DMS79 treated with DMSO at 0.1 percent for 48 hours (cell line): ENCODE measurements around the gene USP36.
"Not testable (repeated sequence)": the region's sequence is repeated elsewhere in the genome, so short reads cannot be mapped to it uniquely, and the experiment has no call there.

Experiments used
- DNase-seq: peaks from one replicate; lab custom pipeline; 2025; lab: John Stamatoyannopoulos, UW

USP36 gene

DNA sequence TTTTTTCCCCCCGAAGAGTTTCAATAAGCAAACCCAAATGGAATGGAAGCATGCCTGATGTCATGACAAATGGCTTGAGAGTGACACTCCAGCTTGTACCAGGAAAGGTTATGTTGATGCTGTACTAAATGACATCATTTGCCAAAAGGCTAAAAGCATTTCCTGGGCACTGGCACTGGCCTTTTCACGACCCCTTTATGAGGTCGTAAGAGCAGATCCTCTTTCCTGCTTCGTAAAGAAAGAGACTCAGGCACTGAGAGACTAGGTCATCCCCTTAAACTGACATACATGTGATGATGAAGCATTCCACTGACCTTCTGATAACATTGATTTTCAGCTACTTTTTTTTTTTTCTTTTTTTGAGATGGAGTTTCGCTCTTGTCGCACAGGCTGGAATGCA, 31.9 kb upstream of the USP36 start:
- no peak for DNase-seq

DNA sequence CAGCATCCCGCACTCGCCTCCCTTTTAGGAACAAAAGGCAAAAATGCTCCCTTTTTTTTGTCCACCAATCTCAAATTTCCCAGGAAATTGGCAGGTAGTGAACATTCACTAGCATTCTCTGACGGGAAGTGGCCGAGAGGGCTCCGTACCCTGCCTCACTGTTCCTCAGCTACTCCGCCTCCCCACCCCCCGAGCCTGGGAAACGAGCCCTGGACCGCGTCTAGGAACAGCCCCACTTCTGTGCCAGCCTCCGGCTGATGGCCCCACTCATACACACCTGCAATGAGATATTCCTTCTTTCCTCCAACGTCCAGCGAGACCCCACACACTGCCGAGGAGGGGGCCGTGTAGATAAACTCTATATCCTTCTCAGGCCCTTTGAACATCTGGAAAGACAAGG, 30.0 kb upstream of the USP36 start:
- no peak for DNase-seq

DNA sequence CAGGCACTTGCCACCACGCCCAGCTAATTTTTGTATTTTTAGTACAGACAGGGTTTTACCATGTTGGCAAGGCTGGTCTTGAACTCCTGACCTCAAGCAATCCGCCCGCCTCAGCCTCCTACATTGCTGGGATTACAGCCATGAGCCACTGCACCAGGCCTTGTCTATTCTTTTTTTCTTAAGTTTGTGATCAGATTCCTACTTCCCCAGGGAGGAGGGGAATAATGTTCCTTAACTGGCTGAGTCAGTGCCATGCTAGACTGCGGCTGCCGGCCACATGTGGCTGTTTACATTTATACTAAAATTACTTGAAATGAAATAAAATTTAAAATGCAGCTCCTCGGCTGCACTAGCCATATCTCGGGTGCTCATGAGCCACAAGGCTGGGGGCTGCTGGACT, 27.8 kb upstream of the USP36 start:
- no peak for DNase-seq

DNA sequence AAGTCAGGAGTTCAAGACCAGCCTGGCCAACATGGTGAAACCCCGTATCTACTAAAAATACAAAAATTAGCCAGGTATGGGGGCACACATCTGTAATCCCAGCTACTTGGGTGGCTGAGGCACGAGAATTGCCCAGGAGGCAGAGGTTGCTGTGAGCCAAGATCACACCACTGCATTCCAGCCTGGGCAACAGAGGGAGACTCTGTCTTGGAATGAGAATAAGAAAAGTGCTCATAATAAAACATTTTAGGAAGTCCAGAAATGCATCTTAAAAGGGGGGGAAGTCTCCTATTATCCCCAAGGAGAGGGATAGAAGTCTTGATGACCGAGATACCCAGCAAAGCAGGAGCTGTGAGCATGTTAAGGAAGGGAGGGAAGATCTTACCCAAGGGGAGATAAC, 26.4 kb upstream of the USP36 start:
- DNase-seq, result not testable (repeated sequence)

DNA sequence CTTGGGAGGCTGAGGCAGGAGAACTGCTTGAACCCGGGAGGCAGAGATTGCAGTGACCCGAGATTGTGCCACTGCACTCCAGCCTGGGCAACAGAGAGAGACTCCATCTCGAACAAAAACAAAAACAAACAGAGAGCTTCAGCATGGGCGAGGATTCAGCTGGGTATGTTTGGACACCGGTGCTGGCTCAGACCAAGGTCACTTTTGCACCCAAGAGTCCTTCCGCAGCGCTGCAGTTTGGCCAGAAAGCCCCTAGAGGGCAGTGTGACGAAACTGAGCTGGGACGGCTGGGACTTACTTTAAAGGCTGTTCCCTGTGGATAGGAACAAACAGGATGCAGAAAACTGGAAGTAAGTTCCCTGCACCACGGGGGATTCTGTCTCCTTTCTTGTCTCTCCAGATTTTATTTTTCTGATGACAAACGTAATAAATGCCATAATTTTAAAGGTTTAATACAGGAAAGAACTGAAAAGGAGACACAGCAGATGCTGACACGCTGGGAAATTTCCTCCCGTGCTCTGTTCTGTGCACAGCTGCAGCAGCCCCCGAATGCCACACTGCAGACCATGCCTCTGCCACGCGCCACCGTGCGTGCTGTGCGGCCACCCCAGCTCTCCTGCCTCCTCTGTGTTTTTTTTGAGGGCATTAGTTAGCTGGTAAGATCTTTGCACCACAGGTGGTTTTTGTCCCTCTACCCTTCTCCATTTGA, 25.2 kb upstream of the USP36 start:
- DNase-seq, result no peak

DNA sequence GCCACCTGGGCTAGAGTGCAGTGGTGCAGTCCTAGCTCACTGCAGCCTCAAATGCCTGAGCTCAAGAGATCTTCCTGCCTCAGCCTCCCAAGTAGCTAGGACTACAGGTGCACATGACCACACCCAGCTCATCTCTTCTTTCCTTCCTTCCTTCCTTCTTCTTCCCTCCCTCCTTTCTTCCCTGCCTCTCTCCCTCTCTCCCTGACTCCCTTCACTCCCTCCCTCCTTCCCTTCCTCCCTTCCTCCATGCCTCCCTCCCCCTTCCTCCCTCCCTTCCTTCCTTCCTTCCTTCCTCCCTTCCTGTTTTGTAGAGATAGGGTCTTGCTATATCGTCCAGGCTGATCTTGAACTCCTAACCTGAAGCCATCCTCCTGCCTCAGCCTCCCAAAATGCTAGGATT, 23.5 kb upstream of the USP36 start:
- no peak for DNase-seq

DNA sequence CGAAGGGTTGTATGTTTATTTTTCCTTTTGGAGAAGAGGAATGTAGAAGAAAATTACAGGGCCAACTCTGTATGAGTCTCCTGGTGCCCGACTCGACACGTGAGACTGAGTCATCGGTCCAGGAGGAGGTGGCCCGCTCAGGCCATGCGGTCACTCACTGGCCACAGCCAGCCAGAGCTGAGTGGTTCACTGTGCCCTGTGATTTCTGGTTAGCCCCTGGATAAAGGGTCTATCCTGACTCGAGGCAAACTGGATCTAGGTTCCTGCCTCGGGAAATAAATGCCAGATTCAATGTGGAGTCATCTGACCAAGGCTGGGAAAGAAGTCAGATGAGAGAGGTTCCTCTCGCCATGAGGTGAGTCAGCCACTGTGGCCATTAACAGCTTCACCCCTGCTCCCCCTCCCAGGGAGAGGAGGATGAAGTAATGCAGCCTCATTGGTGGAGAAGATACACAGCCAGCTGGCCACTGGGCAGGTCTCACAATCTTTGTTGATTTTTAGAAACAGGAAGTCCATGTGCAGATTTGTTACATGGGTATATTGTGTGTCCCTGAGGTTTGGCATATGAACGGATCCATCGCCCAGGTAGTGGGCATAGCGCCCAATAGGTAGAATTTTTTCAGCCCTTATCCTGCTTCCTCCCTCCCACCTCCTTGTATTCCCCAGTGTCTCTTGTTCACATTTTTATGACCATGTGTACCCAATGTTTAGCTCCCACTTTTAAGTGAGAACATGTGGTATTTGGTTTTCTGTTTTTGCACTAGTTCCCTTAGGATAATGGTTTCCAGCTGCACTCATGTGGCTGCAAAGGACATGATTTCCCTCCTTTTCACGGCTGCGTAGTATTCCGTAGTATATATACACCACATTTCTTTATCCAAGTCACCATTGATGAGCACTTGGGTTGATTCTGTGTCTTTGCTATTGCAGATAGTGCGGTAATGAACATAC, 21.7 kb upstream of the USP36 start:
- no peak for DNase-seq

DNA sequence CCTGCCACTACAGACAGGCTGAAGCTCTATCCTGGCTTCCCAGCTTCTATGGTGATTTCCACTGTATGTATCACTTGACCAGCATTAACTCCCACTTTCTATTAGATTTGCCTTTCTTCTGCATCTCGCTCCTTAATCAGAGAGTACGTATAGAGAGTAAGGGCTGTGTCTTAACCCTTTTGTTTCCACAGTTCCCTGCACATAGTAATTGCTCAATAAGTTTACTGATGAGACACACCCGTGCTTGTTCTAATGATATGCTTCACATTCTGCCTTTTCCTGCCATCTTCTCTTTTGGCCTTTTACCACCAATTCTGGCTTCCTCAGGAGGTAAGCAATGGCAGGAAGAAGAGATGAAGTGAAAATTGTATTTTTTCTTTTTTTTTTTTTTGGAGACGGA, 20.6 kb upstream of the USP36 start:
- no peak for DNase-seq

DNA sequence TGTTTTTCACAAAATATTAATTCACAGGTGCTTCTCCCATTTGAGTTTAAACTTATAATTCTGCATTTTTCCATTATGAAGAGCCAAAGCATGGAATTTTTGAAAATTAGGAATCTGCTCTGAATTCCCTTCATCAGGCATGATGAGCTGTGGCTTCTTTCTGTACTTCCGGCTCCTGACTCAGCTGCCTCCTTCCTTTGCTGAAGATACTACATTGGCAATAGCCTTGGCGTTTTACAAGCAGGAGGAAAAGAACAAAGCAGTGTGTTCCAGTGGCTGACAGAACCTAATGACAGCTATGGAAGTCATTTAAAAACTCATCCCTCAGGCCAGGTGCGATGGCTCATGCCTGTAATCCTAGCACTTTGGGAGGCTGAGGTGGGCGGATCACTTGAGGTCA, 18.4 kb upstream of the USP36 start:
- DNase-seq, result no peak

DNA sequence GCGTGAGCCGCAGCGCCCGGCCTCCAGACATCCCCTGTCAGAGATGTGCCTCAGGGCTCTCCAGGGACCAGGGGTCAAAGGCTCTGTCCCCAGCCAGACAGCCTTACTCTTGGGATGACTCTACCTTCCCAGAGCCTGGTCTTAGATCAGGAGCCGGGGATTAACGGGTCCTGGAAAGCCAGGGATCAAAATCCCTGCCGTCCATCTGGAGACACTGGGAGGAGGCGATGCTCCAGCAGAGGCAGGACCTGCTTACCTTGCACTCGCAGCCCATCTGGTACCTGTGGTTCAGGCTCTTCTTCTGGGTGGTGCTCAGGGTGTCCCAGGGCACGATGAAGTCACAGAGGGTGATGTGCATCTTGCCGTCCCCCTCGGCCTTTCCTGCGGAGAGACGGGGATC, 16.7 kb upstream of the USP36 start:
- DNase-seq, result no peak

DNA sequence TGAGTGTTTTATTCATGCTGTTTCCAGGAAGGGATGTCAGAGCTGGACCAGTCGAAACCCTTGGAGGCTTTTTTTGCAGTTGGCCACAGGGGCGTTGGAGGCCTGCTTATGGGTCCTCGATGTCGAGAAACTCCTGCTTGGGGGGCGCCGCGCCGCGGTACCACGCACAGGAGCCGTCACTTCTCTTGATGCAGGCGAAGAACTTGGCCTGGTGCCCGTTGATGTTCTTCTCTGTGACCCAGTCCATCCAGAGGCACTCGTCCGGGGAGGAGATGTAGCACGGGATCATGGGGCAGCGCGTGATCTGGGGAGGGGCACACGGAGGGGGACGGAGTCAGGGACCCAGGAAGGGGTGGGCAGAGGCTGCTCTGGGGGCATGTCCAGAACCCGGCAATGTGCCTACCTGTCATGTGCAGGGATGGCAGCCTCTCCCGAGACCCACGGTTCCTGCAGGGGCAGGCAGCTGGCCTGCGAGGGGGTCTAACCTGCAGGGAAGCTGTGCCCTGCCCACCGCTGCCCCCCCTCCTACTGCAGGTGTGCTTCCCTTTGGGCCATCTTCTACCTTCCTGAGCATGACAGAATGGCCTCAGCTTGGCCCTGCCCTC, 15.0 kb upstream of the USP36 start:
- DNase-seq, result no peak

DNA sequence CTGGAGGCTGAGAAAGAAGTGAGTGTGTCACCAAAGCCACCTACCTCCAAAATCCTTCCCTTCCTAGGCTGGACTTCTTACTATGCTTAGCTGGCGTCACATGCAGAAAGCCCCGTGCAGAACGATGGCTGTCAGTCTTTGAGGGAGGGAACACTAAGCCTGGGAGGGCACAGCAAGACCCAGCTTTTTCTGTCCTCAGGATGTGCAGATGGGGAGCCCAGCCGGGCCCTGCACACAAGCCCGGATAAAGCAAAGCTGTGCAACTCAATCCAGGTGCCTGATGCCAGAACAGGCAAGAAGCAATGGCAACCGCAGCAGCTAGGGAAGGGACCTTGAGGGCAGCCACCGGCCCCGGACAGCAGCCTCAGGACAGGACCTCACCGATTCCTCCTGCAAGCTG, 13.9 kb upstream of the USP36 start:
- no peak for DNase-seq

DNA sequence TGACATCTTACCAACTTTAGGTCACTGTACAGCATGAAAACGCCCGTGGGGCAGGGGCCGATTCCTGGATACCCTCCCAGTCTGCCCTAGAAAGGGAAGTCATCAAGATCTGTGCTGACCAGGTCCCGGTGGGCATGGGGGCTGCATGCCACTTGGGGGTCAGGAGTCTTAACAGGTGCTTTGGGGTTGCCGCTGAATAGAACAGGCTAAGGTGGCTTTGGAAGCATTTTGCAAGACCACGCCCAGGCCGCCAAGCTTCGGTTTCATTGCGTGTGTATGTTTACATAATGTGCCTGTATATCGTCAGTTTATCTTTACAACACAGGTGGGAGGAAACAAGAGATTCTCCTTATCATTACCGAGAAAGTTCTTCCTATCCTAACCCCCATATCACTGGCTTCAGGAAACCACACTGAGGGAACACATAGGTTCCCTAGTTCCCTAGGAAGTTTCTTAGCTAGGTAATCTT, 13.3 kb upstream of the USP36 start:
- no peak for DNase-seq

DNA sequence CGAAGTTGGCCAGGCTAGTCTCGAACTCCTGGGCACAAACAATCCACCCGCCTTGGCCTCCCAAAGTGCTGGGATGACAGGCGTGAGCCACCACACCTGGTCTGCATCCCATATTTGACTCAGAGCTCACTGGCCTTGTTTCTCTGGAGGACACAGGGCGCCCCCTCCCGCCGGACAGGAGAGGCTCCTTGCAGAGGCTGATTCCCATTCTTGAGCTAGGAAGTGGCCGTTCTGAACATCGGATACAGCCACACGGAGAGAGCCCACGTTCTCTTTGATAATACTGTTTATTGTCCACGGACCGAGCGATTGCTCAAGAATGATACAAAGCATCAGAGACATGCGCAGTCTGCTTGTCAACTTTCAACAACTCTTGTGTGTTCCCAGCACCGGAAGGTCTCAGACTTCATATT, 12.1 kb upstream of the USP36 start:
- DNase-seq, result no peak

DNA sequence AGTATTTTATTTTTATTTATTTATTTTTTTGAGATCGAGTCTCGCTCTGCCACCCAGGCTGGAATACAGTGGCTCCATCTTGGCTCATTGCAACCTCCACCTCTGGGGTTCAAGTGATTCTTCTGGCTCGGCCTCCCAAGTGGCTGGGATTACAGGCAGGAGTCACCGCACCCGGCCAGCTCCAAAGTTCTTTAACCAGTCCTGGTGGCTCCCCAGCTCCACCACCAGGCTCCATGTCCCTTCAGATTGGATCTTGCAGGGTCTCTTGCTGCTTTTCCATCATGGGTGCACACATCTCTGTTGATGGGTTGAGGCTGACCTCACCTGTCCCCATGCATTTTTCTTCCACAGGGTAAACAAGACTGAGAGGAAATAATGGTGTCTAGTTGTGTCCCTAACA, 8.4 kb upstream of the USP36 start:
- DNase-seq, result no peak

DNA sequence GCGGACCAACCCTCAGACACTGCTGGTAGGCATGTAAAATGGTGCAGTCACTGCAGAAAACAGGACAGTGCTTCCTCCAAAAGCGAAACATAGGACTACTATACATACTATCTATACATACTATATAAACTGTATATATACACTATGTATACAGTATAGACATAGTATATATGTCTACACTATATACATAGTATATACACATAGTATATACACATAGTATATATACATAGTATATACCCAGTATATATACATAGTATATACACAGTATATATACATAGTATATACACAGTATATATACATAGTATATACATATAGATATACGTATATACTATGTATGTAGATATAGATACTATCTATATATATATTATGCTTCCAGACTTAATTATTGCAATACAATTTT, 6.4 kb upstream of the USP36 start:
- no peak for DNase-seq

DNA sequence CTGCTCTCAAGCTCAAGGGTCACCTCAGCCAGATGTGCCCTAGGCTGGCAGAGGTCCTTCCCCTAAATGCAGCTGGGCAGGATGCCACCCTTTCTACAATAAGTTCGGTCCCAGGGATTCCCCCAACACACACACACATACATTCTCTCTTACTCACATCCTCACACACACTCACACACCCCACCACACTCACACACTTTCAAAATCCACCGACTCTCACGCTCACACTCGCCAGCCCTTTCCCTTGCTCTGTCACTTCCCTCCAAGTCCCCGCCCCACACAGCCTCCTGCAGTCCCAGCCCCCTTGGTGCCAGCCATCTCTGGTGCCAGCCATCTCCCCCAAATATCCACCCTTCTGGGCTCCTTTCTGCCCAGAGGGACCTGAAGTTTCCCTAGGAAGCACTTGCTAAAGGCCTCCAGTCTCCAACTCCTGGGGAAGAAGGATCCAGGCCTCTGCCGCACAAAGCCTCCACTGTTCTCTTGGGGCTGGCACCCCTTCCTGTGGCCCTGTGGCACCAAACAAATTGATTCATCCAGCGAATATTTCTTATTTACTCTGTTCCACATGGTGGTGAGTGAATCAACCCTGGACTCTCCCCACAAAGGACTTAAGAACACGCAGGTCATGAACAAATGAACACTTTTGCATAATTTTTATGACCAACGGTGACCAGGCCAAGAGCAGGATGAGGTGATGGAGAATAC, 3.8 kb upstream of the USP36 start:
- DNase-seq, result no peak

DNA sequence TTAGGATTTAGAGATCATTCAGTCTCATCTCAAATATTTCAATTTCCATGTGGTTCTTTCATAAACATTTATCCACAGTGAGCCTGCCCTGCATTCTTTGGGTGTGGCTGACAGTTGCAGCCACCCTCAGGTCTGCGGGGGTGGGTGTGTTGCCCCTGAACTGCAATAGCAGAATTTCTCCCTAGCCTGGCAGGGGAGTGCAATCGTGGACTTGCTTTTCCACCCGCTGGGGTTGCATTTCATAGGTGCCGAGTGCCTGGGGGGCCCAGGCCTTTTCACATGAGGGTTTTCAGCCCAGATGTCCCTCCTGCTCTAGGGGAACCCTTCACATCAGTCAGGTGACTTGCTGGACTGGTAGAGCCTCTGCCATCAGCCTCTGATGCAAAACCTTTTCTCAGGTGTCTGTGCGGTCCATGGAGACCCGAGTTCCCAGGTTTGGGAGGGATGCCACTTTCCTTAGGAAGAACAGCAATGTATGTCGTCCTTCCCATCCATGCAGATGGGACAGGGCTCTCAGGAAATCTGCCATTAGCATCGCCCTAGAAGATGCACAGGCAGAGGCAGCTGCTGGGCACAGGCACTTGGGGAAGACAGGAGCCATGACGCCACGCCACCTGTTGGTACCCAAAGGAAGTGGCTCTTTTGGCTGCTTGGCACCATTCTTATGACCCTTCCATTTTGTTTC, 2.4 kb upstream of the USP36 start:
- peak; percentile 1 for DNase-seq

DNA sequence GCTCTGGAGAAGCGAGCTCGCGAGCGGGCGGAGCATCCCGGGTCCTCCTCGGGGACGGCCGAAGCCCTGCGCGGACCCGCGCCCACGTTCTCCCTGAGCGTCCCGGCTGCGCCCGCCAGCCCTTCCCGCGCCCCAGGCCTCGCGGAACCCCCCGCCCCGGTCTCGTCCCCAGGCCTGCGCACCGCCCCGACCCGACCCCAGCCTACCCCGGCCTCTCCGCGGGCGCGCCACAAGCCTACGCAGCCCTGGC, 159 bp downstream of the USP36 start:
- no peak for DNase-seq

DNA sequence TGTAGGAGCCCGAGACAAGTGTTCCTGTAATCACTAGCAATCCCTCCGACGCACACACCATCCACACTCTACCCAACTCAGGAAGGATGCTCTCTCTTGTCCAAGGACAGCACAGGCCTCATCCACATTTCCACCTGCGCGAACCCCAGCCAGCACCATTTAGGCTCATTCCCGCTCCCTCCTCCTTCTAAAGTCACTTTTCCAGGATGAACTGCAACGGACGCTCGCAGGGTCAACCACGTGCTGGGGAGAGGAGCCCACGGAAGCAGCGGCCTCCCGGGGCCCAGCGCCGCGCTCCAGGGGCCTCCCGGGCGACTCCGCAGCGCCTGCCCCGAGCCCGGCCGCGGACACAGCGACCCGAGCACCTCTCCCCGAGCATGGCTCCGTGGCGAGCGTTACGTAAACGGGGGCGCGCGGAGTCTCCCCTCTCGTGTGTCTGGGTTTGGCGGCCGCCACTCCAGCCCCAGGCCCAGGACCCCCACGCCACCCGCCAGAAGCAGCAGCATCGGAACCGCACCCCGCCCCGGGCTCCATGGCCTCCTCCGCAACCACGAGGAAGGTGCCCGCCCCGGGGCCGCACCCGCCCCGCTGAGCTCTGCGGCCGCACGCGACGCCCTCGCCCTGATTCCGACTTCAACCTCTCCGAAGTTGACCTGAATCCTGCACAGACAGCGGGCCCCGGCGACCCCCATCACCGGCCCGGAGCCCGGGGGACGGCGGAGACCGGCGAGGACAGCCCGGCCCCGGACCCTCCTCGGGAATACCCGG, 668 bp downstream of the USP36 start:
- no peak for DNase-seq

DNA sequence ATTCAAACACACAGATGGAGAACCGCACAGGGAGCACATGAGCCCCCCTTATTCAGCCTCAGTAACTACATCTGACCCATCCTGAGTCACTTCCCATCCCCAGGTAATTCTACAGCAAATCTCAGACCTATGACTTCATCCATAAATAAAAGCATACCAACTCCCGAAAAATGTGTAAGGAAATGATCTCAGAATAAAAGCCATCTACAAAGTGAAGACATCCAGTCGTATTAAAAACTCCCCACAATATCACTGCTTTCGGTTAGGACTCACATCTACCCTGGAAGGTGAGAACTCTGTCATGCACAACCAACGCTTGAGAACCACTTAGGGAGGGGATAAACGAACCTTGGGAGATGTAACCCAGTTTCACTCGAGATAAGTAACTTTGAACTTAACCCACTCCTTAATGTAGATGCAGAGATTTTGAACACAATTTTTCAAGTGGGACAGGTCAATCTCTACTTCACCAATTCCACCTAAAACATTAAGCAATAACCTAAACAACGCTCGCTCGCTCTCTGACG, 1.3 kb downstream of the USP36 start:
- DNase-seq, result peak; percentile 1
